Naive thymus-derived CD4-positive, alpha-beta T cell (primary cell): ENCODE data around the gene ZNF787. TPM values are rescaled to one million over a fixed set of nuclear protein-coding genes. Genes with fewer than 3 reads are reported as not detected.
A peak's percentile ranks its signal among the peaks of the same experiment; 100 is the strongest.

Experiments used
- ATAC-seq: fragments of 150-1000 bp; cut with Tn5 transposase; 2 replicates; pipeline ENCODE4 v1.10.0; 2021; ENCODE audit warnings: mild to moderate bottlenecking, moderate library complexity
- CTCF ChIA-PET: fragments of 350-600 bp; sonication (Branson Sonifier 250); formaldehyde crosslinking; loops from one replicate; lab custom pipeline; 2021; ENCODE audit warnings: antibody characterized with exemption; lab: Charles Lee
- POLR2A ChIA-PET: fragments of 350-600 bp; sonication (Branson Sonifier 250); formaldehyde crosslinking; loops from one replicate; lab custom pipeline; 2021; ENCODE audit warnings: antibody characterized with exemption, inconsistent platforms; lab: Charles Lee
- DNase-seq, 9 donors: peaks; one replicate each; pipeline versions ENCODE4 v3.0.0 to v3.0.0-alpha.2; 2020 to 2022; ENCODE audit warnings: mixed read lengths in 1 of 9
- H3K27ac ChIP-seq: one replicate; pipeline ENCODE4 v1.7.0; 2013; ENCODE audit warnings: mild to moderate bottlenecking, low read depth, low read length, moderate library complexity
- H3K27me3 ChIP-seq, 2 donors: one replicate each; pipeline ENCODE4 v1.7.0; 2013; ENCODE audit warnings: low read length in 2 of 2, mild to moderate bottlenecking in 2 of 2, moderate library complexity in 2 of 2; ENCODE audit not compliant: control insufficient read depth in 2 of 2, insufficient read depth in 2 of 2
- H3K36me3 ChIP-seq, 3 experiments: 1 replicate in 2 of 3; 2 replicates in 1 of 3; pipeline ENCODE4 v1.7.0; 2013; ENCODE audit warnings: low read length in 3 of 3, mild to moderate bottlenecking in 3 of 3, moderate library complexity in 1 of 3; ENCODE audit not compliant: insufficient read depth in 3 of 3, control insufficient read depth in 2 of 3
- H3K4me1 ChIP-seq, 2 donors: one replicate each; pipeline ENCODE4 v1.7.0; 2013; ENCODE audit warnings: low read length in 2 of 2, mild to moderate bottlenecking in 2 of 2, moderate library complexity in 1 of 2; ENCODE audit not compliant: control insufficient read depth in 2 of 2, insufficient read depth in 2 of 2
- H3K4me3 ChIP-seq: 2 replicates; pipeline ENCODE4 v1.7.0; 2013; ENCODE audit warnings: mild to moderate bottlenecking, low read length
- H3K9me3 ChIP-seq, 3 experiments: 1 replicate in 2 of 3; 2 replicates in 1 of 3; pipeline ENCODE4 v1.7.0; 2013; ENCODE audit warnings: low read length in 3 of 3; ENCODE audit not compliant: control insufficient read depth in 2 of 3
- H3K27ac Mint-ChIP-seq, 9 donors: one replicate each; pipeline ENCODE4 v1.8.0; 2020 to 2022; ENCODE audit warnings: mixed read lengths in 9 of 9, mild to moderate bottlenecking in 8 of 9, moderate library complexity in 5 of 9, inconsistent platforms in 2 of 9
- H3K27me3 Mint-ChIP-seq, 5 donors: one replicate each; pipeline ENCODE4 v1.8.0; 2021 to 2022; ENCODE audit warnings: mixed read lengths in 5 of 5, mild to moderate bottlenecking in 1 of 5
- H3K36me3 Mint-ChIP-seq, 5 donors: one replicate each; pipeline ENCODE4 v1.8.0; 2020 to 2022; ENCODE audit warnings: mixed read lengths in 5 of 5, mild to moderate bottlenecking in 3 of 5, inconsistent platforms in 1 of 5
- H3K4me1 Mint-ChIP-seq, 7 donors: one replicate each; pipeline ENCODE4 v1.8.0; 2020 to 2022; ENCODE audit warnings: mixed read lengths in 7 of 7, mild to moderate bottlenecking in 3 of 7, inconsistent platforms in 1 of 7
- H3K4me3 Mint-ChIP-seq, 10 donors: one replicate each; pipeline ENCODE4 v1.8.0; 2020 to 2022; ENCODE audit warnings: mild to moderate bottlenecking in 10 of 10, mixed read lengths in 10 of 10, moderate library complexity in 6 of 10, inconsistent platforms in 2 of 10
- H3K9me3 Mint-ChIP-seq, 11 donors: one replicate each; pipeline ENCODE4 v1.8.0; 2020 to 2022; ENCODE audit warnings: mixed read lengths in 11 of 11, mild to moderate bottlenecking in 4 of 11, inconsistent platforms in 1 of 11, moderate library complexity in 1 of 11
- intact Hi-C, 2 donors: fragments of 100-400 bp; cut with micrococcal nuclease; formaldehyde crosslinking; loops; one replicate each; pipeline ENCODE4 v1.15.1; 2023
- polyA plus RNA-seq, 2 donors: library from polyadenylated mRNA; unstranded; fragments of 300-500 nt; fragmentation: Illumina TruSeq; gene quantifications; one replicate each; pipeline ENCODE4 v1.2.3, GENCODE V29; 2021
- total RNA-seq, 6 experiments: library from RNA in 5 of 6; stranded (reverse) in 5 of 6; gene quantifications; 1 replicate in 5 of 6; 2 replicates in 1 of 6; pipeline ENCODE4 v1.2.3 and lab custom pipeline; 2021 to 2026

The ZNF787 gene
- total and polyA plus RNA-seq, 7 experiments from 2014 or later: 1.5 to 41.2 (median 32.2) TPM

DNA sequence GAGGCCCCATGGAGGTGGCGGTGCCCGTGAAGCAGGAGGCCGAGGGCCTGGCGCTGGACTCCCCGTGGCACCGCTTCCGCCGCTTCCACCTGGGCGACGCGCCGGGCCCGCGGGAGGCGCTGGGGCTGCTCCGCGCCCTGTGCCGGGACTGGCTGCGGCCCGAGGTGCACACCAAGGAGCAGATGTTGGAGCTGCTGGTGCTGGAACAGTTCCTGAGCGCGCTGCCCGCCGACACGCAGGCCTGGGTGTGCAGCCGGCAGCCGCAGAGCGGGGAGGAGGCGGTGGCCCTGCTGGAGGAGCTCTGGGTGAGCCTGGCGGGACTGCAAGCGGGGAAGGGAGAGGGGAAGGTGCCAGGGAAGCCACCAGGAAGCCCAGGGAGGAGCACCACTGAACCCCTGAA lies 25.8 kb upstream of the ZNF787 start:
- Mint-ChIP-seq H3K27me3 (no peaks in the 10 kb centered on the region), H3K27ac (no peak overlapping the region), H3K9me3 (no peaks in the 10 kb centered on the region), H3K4me3 (no peak overlapping the region), H3K4me1 (peaks cover 17 to 37% (median 31%) of the 10 kb centered on the region in 7 donors), H3K36me3 (peaks cover 0 to 23% (median 13%) of the 10 kb centered on the region in 5 donors)
- POLR2A ChIA-PET: no interaction called here
- intact Hi-C loops: loop anchor here in 1 of 2 donors (10.0 kb wide), 1 partner anchor 892 kb away; the partner anchor contains the start of gene PPP6R1
- no peak for DNase-seq
- ATAC-seq: no peak
- Histone ChIP-seq H3K36me3 (peaks cover 0 to 37% (median 0%) of the 10 kb centered on the region in 3 experiments), H3K27ac (no peak overlapping the region), H3K27me3 (no peaks in the 10 kb centered on the region), H3K4me1 (peaks cover 2 to 11% of the 10 kb centered on the region in 2 donors), H3K9me3 (no peaks in the 10 kb centered on the region), H3K4me3 (no peak overlapping the region)
- CTCF ChIA-PET: no interaction called here

- Histone ChIP-seq H3K27ac (no peak overlapping the region), H3K4me1 (peaks cover 4 to 13% of the 10 kb centered on the region in 2 donors), H3K36me3 (peaks cover 0 to 37% (median 0%) of the 10 kb centered on the region in 3 experiments), H3K9me3 (no peaks in the 10 kb centered on the region), H3K27me3 (no peaks in the 10 kb centered on the region), H3K4me3 (no peak overlapping the region)
- Mint-ChIP-seq H3K27me3 (peaks cover 0 to 3% (median 0%) of the 10 kb centered on the region in 5 donors), H3K27ac (no peak overlapping the region), H3K4me1 (peaks cover 18 to 39% (median 37%) of the 10 kb centered on the region in 7 donors), H3K9me3 (no peaks in the 10 kb centered on the region), H3K4me3 (no peak overlapping the region), H3K36me3 (peaks cover 0 to 23% (median 13%) of the 10 kb centered on the region in 5 donors)
- POLR2A ChIA-PET: interaction anchor here (0.6 kb wide), 1 partner anchor 49 kb away, joined by 3 read pairs; no protein-coding TSS in a partner anchor
- intact Hi-C loops: loop anchor here in 1 of 2 donors (10.0 kb wide), 1 partner anchor 891 kb away; the partner anchor contains the start of gene PPP6R1
- no peak for ATAC-seq
- CTCF ChIA-PET: interaction anchor here (0.8 to 0.9 kb wide), 2 partner anchors 21 to 463 kb away, joined by 3 read pairs; no protein-coding TSS in a partner anchor
- DNase-seq: no peak
Observed at GRCh38 chr19:56145698-56146097, 24.6 kb upstream of the ZNF787 start.

DNA sequence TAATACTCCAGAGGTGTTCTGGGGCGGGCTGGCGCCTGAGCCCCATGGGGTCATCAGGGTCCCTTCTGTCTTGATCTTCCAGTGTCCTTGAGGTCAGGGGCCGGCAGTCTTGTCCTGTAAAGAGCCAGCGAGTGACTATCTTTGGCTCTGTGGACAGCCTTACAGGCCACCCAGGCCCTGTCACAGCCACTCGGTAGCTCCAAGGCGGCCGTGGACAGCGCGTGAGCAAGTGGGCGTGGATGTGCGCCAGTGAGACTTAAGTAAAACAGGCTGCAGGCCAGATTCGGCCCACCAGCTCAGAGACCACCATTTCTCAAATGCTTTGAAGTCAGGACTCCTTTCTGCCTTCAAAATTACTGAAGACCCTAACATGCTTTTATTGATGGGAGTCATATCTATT lies 23.7 kb upstream of the ZNF787 start:
- Histone ChIP-seq H3K4me1 (peaks cover 4 to 20% of the 10 kb centered on the region in 2 donors), H3K27me3 (no peaks in the 10 kb centered on the region), H3K36me3 (peaks cover 0 to 29% (median 0%) of the 10 kb centered on the region in 3 experiments), H3K27ac (no peak overlapping the region), H3K9me3 (no peaks in the 10 kb centered on the region), H3K4me3 (no peak overlapping the region)
- POLR2A ChIA-PET: no interaction called here
- ATAC-seq: no peak
- Mint-ChIP-seq H3K4me3 (no peak overlapping the region), H3K27ac (peak overlapping the region in 1 of 9 donors; percentile 54), H3K9me3 (no peaks in the 10 kb centered on the region), H3K36me3 (peaks cover 0 to 15% (median 9%) of the 10 kb centered on the region in 5 donors), H3K27me3 (peaks cover 0 to 4% (median 0%) of the 10 kb centered on the region in 5 donors), H3K4me1 (peaks cover 23 to 43% (median 40%) of the 10 kb centered on the region in 7 donors)
- DNase-seq: no peak
- CTCF ChIA-PET: interaction anchor here (0.6 kb wide), 1 partner anchor 10 kb away, joined by 4 read pairs; no protein-coding TSS in a partner anchor
- intact Hi-C loops: loop anchor here in 1 of 2 donors (5.0 to 10.0 kb wide), 2 partner anchors 38 to 890 kb away; partner anchors contain the start of gene PPP6R1

DNA sequence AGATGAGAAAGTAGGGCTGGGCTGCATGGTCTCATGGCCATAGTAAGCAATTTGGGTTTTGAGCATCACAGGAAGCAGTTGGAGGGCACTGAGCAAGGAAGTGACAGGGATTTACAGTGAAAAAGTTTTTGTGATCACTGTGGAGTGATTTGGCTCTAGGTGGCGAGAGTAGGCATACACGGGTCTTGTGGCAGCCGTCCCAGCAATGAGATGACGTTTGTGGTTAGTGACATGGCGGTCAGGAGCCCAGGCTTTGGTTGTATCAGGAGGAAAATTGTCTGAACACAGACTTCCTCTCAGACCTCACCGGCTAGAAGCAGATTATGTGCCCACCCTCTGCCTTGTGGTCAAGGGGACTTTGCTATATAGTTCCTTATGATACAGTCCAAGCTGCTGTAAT lies 23.3 kb upstream of the ZNF787 start:
- Histone ChIP-seq H3K27me3 (no peaks in the 10 kb centered on the region), H3K4me3 (no peak overlapping the region), H3K4me1 (peaks cover 4 to 22% of the 10 kb centered on the region in 2 donors), H3K36me3 (peaks cover 0 to 25% (median 0%) of the 10 kb centered on the region in 3 experiments), H3K27ac (no peak overlapping the region), H3K9me3 (no peaks in the 10 kb centered on the region)
- H3K4me1 Mint-ChIP-seq: peaks cover 24 to 46% (median 42%) of the 10 kb centered on the region in 7 donors
- H3K27ac Mint-ChIP-seq: peak overlapping the region in 3 of 9 donors; percentile 54 to 97 (median 83)
- peaks cover 0 to 11% (median 5%) of the 10 kb centered on the region in 5 donors for H3K36me3 Mint-ChIP-seq
- ChIA-PET CTCF (no interaction called here), POLR2A (no interaction called here)
- ATAC-seq: no peak
- no peak for DNase-seq
- peak overlapping the region in 2 of 10 donors; percentile 11 to 17 for H3K4me3 Mint-ChIP-seq
- no peaks in the 10 kb centered on the region for H3K9me3 Mint-ChIP-seq
- H3K27me3 Mint-ChIP-seq: peaks cover 0 to 4% (median 0%) of the 10 kb centered on the region in 5 donors
- intact Hi-C loops: loop anchor here in 1 of 2 donors (5.0 to 10.0 kb wide), 2 partner anchors 37 to 890 kb away; partner anchors contain the start of gene PPP6R1

DNA sequence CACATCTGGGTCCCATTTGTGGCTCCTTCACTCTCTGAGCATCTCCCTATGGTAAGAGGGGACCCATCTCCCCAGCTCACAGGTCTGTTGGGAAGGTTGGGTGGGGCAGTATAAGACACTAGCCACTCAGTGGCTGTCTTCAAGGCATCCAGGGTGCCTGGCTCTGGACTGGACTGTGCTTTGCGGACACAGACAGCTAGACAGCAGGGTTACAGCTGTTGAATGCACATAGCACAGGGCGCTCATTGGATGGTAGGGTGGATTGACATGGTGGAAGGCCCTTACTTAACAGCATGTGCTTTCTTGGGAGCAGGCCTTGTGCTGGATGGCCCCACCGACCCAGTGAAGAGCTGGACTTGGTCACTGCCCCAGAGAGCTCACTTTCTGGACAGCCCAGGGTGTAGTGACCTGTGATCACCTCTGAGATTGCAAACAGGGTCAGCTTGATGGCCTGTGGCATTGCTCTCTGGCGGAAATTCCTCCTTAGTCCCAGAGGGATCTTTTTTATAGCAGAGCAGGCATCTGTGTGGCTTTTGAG lies 21.9 kb upstream of the ZNF787 start:
- ChIA-PET CTCF (no interaction called here), POLR2A (interaction anchor here (1.1 to 4.0 kb wide), 2 partner anchors 21 to 24 kb away, joined by 3 to 40 read pairs; partner anchors contain the start of gene ZNF787)
- Mint-ChIP-seq H3K27ac (peak overlapping the region in 6 of 9 donors; percentile 31 to 86 (median 68)), H3K4me3 (peak overlapping the region in 8 of 10 donors; percentile 27 to 97 (median 69)), H3K4me1 (peaks cover 27 to 49% (median 43%) of the 10 kb centered on the region in 7 donors), H3K36me3 (peaks cover 0 to 4% (median under 1%) of the 10 kb centered on the region in 5 donors), H3K9me3 (no peaks in the 10 kb centered on the region), H3K27me3 (peaks cover 0 to 4% (median 0%) of the 10 kb centered on the region in 5 donors)
- intact Hi-C loops: loop anchor here in 1 of 2 donors (5.0 to 10.0 kb wide), 2 partner anchors 36 to 888 kb away; partner anchors contain the start of gene PPP6R1
- no peak for ATAC-seq
- Histone ChIP-seq H3K9me3 (no peaks in the 10 kb centered on the region), H3K4me3 (no peak overlapping the region), H3K4me1 (peaks cover 4 to 22% of the 10 kb centered on the region in 2 donors), H3K27me3 (no peaks in the 10 kb centered on the region), H3K36me3 (peaks cover 0 to 15% (median 0%) of the 10 kb centered on the region in 3 experiments), H3K27ac (no peak overlapping the region)
- no peak for DNase-seq

GRCh38 chr19:56142087-56142787 lies 21.1 kb upstream of the ZNF787 start:
- peak overlapping the region; percentile 85 for H3K27ac ChIP-seq
- Mint-ChIP-seq H3K9me3 (no peaks in the 10 kb centered on the region), H3K4me1 (peaks cover 27 to 49% (median 43%) of the 10 kb centered on the region in 7 donors), H3K27me3 (peaks cover 0 to 4% (median 0%) of the 10 kb centered on the region in 5 donors), H3K36me3 (peaks cover 0 to 3% (median 0%) of the 10 kb centered on the region in 5 donors), H3K4me3 (peak overlapping the region; percentile 86 to 97 (median 89)), H3K27ac (peak overlapping the region; percentile 62 to 95 (median 91))
- intact Hi-C loops: loop anchor here in 1 of 2 donors (5.0 to 10.0 kb wide), 2 partner anchors 35 to 887 kb away; partner anchors contain the start of gene PPP6R1
- H3K27me3 ChIP-seq: no peaks in the 10 kb centered on the region
- H3K4me1 ChIP-seq: peaks cover 4 to 22% of the 10 kb centered on the region in 2 donors
- H3K36me3 ChIP-seq: peaks cover 0 to 8% (median 0%) of the 10 kb centered on the region in 3 experiments
- peak overlapping the region; percentile 60 for H3K4me3 ChIP-seq
- DNase-seq: no peak
- H3K9me3 ChIP-seq: no peaks in the 10 kb centered on the region
- ATAC-seq: no peak
- ChIA-PET CTCF (interaction anchor here (0.6 kb wide), 1 partner anchor 35 kb away, joined by 3 read pairs; no protein-coding TSS in a partner anchor), POLR2A (interaction anchor here (0.7 to 4.0 kb wide), 3 partner anchors 20 to 23 kb away, joined by 3 to 40 read pairs (median 3); partner anchors contain the start of gene ZNF787)
